HepG2 (cell line): ENCODE measurements around the gene VAPA.

ENCODE experiments used
- ARNTL ChIP-seq: sonication (generic); formaldehyde crosslinking; IDR thresholded peaks from 2 replicates; pipeline ENCODE4 v1.4.0; 2020; ENCODE audit warnings: mild to moderate bottlenecking, missing genetic modification reagents
- CEBPB ChIP-seq: IDR thresholded peaks from 2 replicates; pipeline ENCODE4 v1.6.1; 2011; ENCODE audit warnings: low read depth, low read length, improper control_type of control experiment, borderline replicate concordance
- CREB1 ChIP-seq, 2 experiments: fragments of 450-650 bp in 1 of 2; IDR thresholded peaks; 2 replicates each; pipeline ENCODE4 v1.6.1; 2016 to 2017; ENCODE audit warnings: control low read depth in 1 of 2, mild to moderate bottlenecking in 1 of 2, missing compliant biosample characterization in 1 of 2, missing genetic modification characterization in 1 of 2
- EP300 ChIP-seq, 3 experiments: sonication (generic) in 1 of 3; formaldehyde crosslinking in 1 of 3; IDR thresholded peaks; 2 replicates each; pipeline versions ENCODE4 v1.5.1 to v1.6.1; 2011 to 2020; ENCODE audit warnings: low read depth in 2 of 3, low read length in 2 of 3, borderline replicate concordance in 1 of 3, improper control_type of control experiment in 1 of 3, mild to moderate bottlenecking in 1 of 3, missing genetic modification reagents in 1 of 3, moderate library complexity in 1 of 3
- NFRKB ChIP-seq: fragments of 450-650 bp; IDR thresholded peaks from 2 replicates; pipeline ENCODE4 v1.6.1; 2017
- PBX3 ChIP-seq: sonication (generic); formaldehyde crosslinking; IDR thresholded peaks from 2 replicates; pipeline ENCODE4 v1.8.1; 2023; ENCODE audit warnings: missing genetic modification reagents, inconsistent platforms, borderline replicate concordance
- POLR2A ChIP-seq, 2 experiments: IDR thresholded peaks; 2 replicates each; pipeline ENCODE4 v1.6.1; 2011; ENCODE audit warnings: low read depth in 2 of 2, low read length in 2 of 2, mild to moderate bottlenecking in 1 of 2, moderate library complexity in 1 of 2; ENCODE audit not compliant: insufficient read depth in 1 of 2
- POLR2AphosphoS5 ChIP-seq: IDR thresholded peaks from 2 replicates; pipeline ENCODE4 v1.6.1; 2012; ENCODE audit warnings: low read depth, low read length
- PTBP1 ChIP-seq: fragments of 200-400 bp; formaldehyde crosslinking; IDR thresholded peaks from 2 replicates; pipeline ENCODE4 v1.6.1; 2018; ENCODE audit warnings: low read length, low read depth; ENCODE audit not compliant: poor library complexity, severe bottlenecking
- RBM39 ChIP-seq: fragments of 200-400 bp; formaldehyde crosslinking; IDR thresholded peaks from one replicate; pipeline ENCODE4 v1.6.1; 2018; ENCODE audit warnings: antibody characterized with exemption, mild to moderate bottlenecking, low read depth, low read length; ENCODE audit not compliant: poor library complexity, severe bottlenecking
- REST ChIP-seq, 2 experiments: IDR thresholded peaks; 2 replicates each; pipeline ENCODE4 v1.6.1; 2011 to 2012; ENCODE audit warnings: low read length in 2 of 2, borderline replicate concordance in 1 of 2, low read depth in 1 of 2, mild to moderate bottlenecking in 1 of 2, moderate library complexity in 1 of 2
- SMC3 ChIP-seq: IDR thresholded peaks from 2 replicates; pipeline ENCODE4 v1.6.1; 2011; ENCODE audit warnings: low read length, improper control_type of control experiment
- STAT6 ChIP-seq: sonication (generic); formaldehyde crosslinking; IDR thresholded peaks from 2 replicates; pipeline ENCODE4 v1.4.0; 2020; ENCODE audit warnings: missing genetic modification reagents, mild to moderate bottlenecking, borderline replicate concordance
- ZBTB40 ChIP-seq, 2 experiments: fragments of 450-650 bp in 1 of 2; sonication (generic) in 1 of 2; formaldehyde crosslinking in 1 of 2; IDR thresholded peaks; 2 replicates each; pipeline versions ENCODE4 v1.6.1 to v1.8.0; 2016 to 2022; ENCODE audit warnings: antibody characterized with exemption in 1 of 2, mild to moderate bottlenecking in 1 of 2, missing genetic modification reagents in 1 of 2

GRCh38 chr18:9894454-9895068 lies 19.3 kb upstream of the VAPA start:
- TF ChIP-seq ZBTB40 (IDR thresholded peaks at IDR 0.05) (no peak), ZBTB40 (CRISPR knock-in tag; IDR thresholded peaks at IDR 0.05) (no peak), NFRKB (no peak), REST (IDR thresholded peaks at IDR 0.05; ENCODE audit: borderline replicate concordance in 1 of 2, low read depth in 1 of 2, low read length in 2 of 2) (no peak), SMC3 (no peak), STAT6 (CRISPR knock-in tag) (no peak), PTBP1 (no peak), CEBPB (no peak), EP300 (IDR thresholded peaks at IDR 0.05; ENCODE audit: low read depth in 2 of 2, low read length in 2 of 2) (no peak), EP300 (CRISPR knock-in tag; IDR thresholded peaks at IDR 0.05; ENCODE audit: borderline replicate concordance) (no peak), ARNTL (CRISPR knock-in tag) (no peak), CREB1 (IDR thresholded peaks at IDR 0.05) (no peak), CREB1 (CRISPR knock-in tag; IDR thresholded peaks at IDR 0.05) (no peak), PBX3 (no peak), RBM39 (no peak), POLR2A (IDR thresholded peaks at IDR 0.05; ENCODE audit: insufficient read depth in 1 of 2, low read depth in 2 of 2, low read length in 2 of 2) (no peak), POLR2AphosphoS5 (no peak)
